Motor neuron (in vitro differentiated cells): ENCODE results near the gene CPSF7. TPM values are rescaled to one million over a fixed set of nuclear protein-coding genes. Genes with fewer than 3 reads are reported as not detected.
A peak's percentile ranks its signal among the peaks of the same experiment; 100 is the strongest.

Experiments
- ATAC-seq, 8 experiments: fragments of 200-7000 bp; cut with Tn5 transposase; replicated peaks in 6 of 8; 2 replicates each; pipeline ENCODE4 v1.8.0; 2021; ENCODE audit warnings: mild to moderate bottlenecking in 8 of 8, moderate library complexity in 8 of 8
- H3K27ac ChIP-seq, 2 donors: fragments of 250-450 bp; sonication (Bioruptor Pico); 2 replicates each; pipeline ENCODE4 v1.9.0; 2021; ENCODE audit warnings: antibody characterized with exemption in 2 of 2, mild to moderate bottlenecking in 2 of 2, moderate library complexity in 1 of 2
- H3K4me1 ChIP-seq, 2 donors: fragments of 250-450 bp; sonication (Bioruptor Pico); replicated peaks in 1 of 2; 2 replicates each; pipeline ENCODE4 v1.6.1; 2021; ENCODE audit warnings: antibody characterized with exemption in 2 of 2, mild to moderate bottlenecking in 2 of 2, moderate library complexity in 1 of 2
- H3K4me3 ChIP-seq, 5 donors: fragments of 250-450 bp; sonication (Bioruptor Pico); 2 replicates each; pipeline ENCODE4 v1.9.0; 2021; ENCODE audit warnings: antibody characterized with exemption in 5 of 5, mild to moderate bottlenecking in 5 of 5, moderate library complexity in 4 of 5
- WGBS, 10 experiments: fragments of 450-650 bp; shearing (Covaris generic); methylation state at CpG; one replicate each; pipeline ENCODE4 v1.0.0; 2022; 5-methylcytosine and 5-hydroxymethylcytosine counted together
- in situ Hi-C, 9 experiments: fragments of 400-800 bp; cut with MboI; loops; one replicate each; pipeline ENCODE4 v1.15.0; 2021; ENCODE audit warnings: low sequenced_read_pairs in 9 of 9, low pct_unique_long_range_greater_than_20kb in 2 of 9; ENCODE audit not compliant: unreplicated experiment in 9 of 9
- total RNA-seq, 8 experiments: library from RNA; unstranded; fragments of 300-600 nt; gene quantifications; 2 replicates each; pipeline versions ENCODE4 v1.2.3 to v1.2.4, GENCODE V29; 2022

CPSF7 gene
- total RNA-seq, 8 experiments from 2014 or later, result 22.9 to 88.3 (median 49.2) TPM

DNA sequence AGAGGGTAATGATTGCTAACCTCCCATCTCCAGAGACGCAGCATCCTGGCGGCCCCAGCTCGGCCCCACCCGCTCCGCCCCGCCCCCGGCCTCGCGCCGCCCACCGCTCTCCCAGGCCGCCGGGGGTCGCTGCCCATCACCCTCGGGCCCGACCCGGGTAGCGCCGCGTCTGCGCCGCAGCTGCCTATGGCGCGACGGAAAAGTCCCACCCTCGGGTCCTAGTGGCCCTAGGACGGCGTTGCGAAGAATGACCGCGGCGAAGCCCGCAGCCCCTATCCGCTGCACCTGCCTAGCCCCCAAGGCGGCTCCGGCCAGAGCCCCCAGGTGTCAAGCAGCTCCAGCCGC, 457 bp downstream of the CPSF7 start:
- H3K4me3 ChIP-seq, result peak overlapping the region; percentile 78 to 96 (median 85)
- peaks cover 14% of the 10 kb centered on the region in 2 donors for H3K4me1 ChIP-seq
- in situ Hi-C loops, result no loop called here
- H3K27ac ChIP-seq, result peak overlapping the region; percentile 98 to 99
- 0% methylated on average over 5 to 8 of the region's 37 CpGs; no CpG with 5 or more reads in 8 of the 10 experiments for WGBS, 10 experiments
- ATAC-seq, result peak; percentile 67 to 86 (median 80)

DNA sequence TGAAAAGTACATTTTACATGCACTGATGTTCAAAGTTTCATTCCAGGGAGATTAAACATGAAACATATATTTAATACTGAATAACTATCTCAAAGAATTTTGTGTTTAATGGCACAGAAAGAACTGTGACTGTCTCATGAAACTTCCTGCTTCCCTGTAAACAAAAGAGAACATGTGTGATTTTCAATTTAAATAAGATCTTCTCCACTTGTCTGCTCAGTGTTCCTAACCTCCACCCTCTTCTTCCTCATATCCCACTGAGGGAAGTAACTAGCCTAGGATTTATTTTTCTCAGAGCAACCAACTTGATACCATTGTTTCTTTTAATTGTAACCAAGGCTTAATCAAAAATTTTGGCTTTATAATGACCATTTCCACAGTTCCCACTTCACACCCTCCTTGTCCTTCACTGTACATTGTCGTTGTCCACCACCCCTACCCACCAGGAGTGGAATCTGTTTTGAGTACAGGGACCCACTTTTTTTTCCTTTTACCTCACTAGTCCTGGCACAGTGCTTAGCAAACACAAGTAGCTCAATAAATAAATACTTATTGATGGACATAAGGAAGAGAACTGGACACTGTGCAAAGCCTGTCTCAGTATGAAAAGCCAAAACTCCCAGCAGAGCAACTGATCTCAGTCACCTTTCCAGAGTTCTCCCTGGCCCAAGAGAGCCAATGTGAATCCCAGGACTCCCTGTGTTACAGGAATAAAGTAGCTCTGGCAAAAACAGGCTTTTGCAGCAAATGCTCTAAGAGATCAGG, 4.2 kb downstream of the CPSF7 start:
- H3K4me3 ChIP-seq, result no peak overlapping the region
- in situ Hi-C loops, result no loop called here
- H3K4me1 ChIP-seq, result peaks cover 5 to 6% of the 10 kb centered on the region in 2 donors
- 89 to 100% (median 100%) methylated on average over 1 of the region's 1 CpG; no CpG with 5 or more reads in 3 of the 10 experiments for WGBS, 10 experiments
- H3K27ac ChIP-seq, result no peak overlapping the region
- ATAC-seq, result no peak

DNA sequence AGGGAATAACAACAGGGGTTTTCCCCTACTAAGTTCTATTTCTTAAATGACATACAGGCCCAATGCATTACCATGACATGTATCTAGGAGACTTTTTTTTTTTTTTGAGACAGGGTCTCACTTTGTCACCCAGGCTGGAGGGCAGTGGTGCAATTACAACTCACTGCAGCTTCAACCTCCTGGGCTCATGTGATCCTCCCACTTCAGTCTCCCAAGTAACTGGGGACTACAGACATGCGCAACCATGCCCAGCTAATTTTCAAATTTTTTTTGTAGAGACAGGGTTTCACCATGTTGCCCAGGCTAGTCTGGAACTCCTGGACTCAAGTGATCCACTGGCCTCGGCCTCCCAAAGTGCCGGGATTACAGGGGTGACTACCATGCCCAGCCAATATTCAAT, 7.5 kb downstream of the CPSF7 start:
- no peak overlapping the region for H3K27ac ChIP-seq
- H3K4me3 ChIP-seq, result no peak overlapping the region
- H3K4me1 ChIP-seq, result no peaks in the 10 kb centered on the region
- in situ Hi-C loops, result no loop called here
- WGBS, 10 experiments, result 75 to 100% (median 100%) methylated on average over 1 to 3 of the region's 3 CpGs; no CpG with 5 or more reads in 5 of the 10 experiments
- ATAC-seq, result peak in 3 of 8 experiments; percentile 34 to 42 (median 39)

DNA sequence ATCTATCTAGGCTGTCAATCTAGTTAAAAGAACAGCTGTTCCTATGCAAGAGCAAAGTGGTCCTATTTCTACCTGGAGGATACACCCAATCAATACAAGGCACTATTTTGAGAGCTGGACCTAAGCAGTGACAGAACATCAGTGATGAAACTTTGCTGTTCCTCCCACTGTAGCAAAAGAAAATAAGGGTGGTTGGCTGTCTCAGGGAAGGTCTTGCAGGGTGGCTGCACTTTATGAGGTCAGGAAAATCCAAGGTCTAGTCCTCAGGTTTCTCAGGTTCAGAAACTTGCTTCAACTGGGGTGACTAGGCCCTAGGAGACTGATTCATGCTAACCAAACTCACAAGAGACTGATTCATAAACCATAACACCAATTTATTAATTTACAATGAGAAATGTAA, 11.6 kb downstream of the CPSF7 start:
- no peaks in the 10 kb centered on the region for H3K4me1 ChIP-seq
- in situ Hi-C loops, result no loop called here
- ATAC-seq, result no peak
- H3K27ac ChIP-seq, result no peak overlapping the region
- H3K4me3 ChIP-seq, result no peak overlapping the region

DNA sequence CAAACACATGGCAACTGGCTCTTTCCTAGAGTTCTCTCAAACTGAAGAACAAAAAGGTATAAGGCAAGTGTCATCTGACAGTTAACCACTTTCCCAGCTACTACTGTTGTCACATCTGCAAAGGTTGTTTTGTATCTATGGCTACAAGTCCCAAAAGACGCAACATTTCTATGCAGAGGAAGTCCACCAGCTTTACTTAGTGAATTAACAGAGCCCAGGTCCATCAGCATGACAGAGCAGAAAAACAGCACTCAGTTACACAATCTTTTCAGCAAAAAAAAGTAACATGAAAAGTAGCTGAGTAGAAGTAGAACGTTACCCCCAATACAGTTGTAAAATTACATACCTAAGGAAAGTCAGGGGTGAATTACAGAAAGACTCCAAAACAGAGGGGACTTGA, 12.1 kb downstream of the CPSF7 start:
- Histone ChIP-seq H3K27ac (no peak overlapping the region), H3K4me3 (no peak overlapping the region), H3K4me1 (no peaks in the 10 kb centered on the region)
- in situ Hi-C loops, result no loop called here
- ATAC-seq, result peak in 4 of 8 experiments; percentile 33 to 81 (median 54)
- WGBS, 10 experiments, result 32 to 100% (median 80%) methylated on average over 1 to 2 of the region's 2 CpGs; no CpG with 5 or more reads in 3 of the 10 experiments

DNA sequence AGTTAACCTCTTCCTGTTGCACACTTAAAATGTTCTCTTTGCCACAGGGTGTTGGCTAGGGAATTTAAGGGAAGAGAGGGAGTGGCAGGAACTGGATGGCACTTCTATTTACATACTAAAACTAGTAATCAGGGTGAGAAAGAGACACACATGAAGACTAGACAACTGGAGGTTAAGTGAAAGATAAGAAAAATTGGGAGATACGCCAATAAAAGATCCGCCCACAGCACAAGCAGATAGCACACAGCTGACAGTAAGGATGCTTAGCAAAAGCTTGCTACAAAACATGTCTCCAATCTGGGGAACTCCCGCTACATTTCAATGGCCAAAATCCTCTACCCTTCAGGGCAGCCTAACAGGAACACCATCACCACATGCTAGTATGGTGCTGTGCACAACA, 12.8 kb downstream of the CPSF7 start:
- Histone ChIP-seq H3K4me3 (no peak overlapping the region), H3K4me1 (no peaks in the 10 kb centered on the region), H3K27ac (no peak overlapping the region)
- 88 to 100% (median 100%) methylated on average over 1 to 3 of the region's 3 CpGs; no CpG with 5 or more reads in 5 of the 10 experiments for WGBS, 10 experiments
- ATAC-seq, result peak in 2 of 8 experiments; percentile 28 to 36
- in situ Hi-C loops, result no loop called here

DNA sequence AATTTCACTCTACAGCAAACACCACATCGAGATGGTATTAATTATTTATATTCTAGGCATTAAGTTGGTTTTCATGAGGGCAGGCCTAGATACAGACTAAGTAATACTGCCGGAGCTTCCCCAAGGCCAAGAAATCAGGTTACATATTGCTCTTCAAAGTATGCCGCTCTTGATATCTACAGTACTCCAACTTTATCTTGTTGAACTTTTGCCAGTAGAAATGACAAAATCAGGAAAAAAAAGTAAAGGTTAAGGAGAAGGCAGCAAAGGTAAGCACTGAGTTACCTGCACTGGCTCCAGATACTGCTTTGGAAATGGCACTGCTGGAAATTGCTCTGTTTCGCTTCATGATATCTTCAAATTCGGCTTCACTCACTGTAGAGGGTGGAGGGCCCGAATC, 14.4 kb downstream of the CPSF7 start:
- 93 to 100% (median 100%) methylated on average over 1 to 5 of the region's 6 CpGs; no CpG with 5 or more reads in 2 of the 10 experiments for WGBS, 10 experiments
- Histone ChIP-seq H3K27ac (no peak overlapping the region), H3K4me1 (no peaks in the 10 kb centered on the region), H3K4me3 (no peak overlapping the region)
- in situ Hi-C loops, result no loop called here
- no peak for ATAC-seq

DNA sequence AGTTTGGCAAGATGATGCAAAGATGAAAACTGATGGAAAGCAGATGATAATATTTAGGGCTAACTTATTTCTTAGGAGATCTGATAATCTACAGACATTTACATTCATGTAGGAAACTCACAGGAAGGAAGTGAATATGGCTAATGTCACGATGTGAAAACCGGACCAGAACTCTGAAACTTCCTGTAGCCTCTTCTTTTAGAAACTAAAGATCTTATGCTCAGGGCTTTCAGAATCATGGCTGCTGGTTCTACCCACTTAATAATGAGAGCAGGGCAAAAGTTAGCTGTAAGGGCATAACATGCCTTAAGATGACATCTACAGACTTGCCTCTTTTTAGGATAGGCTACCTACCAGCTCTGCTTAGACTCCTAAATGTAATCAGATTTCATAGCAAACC, 15.2 kb downstream of the CPSF7 start:
- 80 to 100% (median 95%) methylated on average over 1 to 2 of the region's 2 CpGs; no CpG with 5 or more reads in 3 of the 10 experiments for WGBS, 10 experiments
- no peaks in the 10 kb centered on the region for H3K4me1 ChIP-seq
- no peak overlapping the region for H3K27ac ChIP-seq
- ATAC-seq, result no peak
- in situ Hi-C loops, result no loop called here
- no peak overlapping the region for H3K4me3 ChIP-seq

DNA sequence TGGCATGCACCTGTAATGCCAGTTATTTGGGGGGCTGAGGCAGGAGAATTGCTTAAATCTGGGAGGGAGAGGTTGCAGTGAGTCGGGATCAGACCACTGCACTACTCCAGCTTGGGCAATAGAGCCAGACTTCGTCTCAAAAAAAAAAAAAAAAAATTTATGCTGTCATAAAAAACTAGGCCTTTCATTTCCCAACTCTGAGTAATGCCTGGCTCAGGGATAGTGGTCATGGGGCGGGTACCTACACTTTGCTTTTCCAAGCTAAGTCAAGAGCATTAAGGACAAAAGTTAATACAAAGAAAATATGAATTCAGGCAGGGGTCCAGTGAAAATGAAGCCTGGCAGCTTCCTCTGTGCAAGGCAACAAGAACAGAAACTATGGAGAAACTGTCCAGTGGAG, 16.3 kb downstream of the CPSF7 start:
- no peaks in the 10 kb centered on the region for H3K4me1 ChIP-seq
- ATAC-seq, result no peak
- H3K4me3 ChIP-seq, result no peak overlapping the region
- no peak overlapping the region for H3K27ac ChIP-seq
- in situ Hi-C loops, result no loop called here
- 13 to 100% (median 86%) methylated on average over 1 to 3 of the region's 3 CpGs; no CpG with 5 or more reads in 1 of the 10 experiments for WGBS, 10 experiments

DNA sequence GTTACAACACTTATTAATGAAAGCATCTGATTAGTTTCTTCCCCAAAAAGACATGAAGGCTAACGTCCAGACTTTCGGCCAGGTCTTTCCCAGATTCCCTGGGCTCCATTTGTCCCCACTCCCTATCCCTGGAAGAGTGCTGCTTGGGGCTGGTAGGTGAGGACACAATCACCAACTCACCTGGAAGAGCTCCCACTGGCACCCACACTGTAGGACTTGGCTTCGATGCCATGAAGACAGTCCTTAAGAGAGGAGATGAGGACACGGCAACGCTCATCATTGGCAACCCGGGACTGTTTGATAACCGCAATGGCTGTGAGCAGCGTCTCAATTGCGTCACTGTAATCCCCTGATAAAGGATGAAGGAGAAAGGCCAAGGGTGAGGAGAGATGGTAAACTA, 18.2 kb downstream of the CPSF7 start:
- no peaks in the 10 kb centered on the region for H3K4me1 ChIP-seq
- in situ Hi-C loops, result no loop called here
- ATAC-seq, result no peak
- WGBS, 10 experiments, result 60 to 100% (median 83%) methylated on average over 1 to 9 of the region's 9 CpGs; no CpG with 5 or more reads in 1 of the 10 experiments
- no peak overlapping the region for H3K4me3 ChIP-seq
- no peak overlapping the region for H3K27ac ChIP-seq

DNA sequence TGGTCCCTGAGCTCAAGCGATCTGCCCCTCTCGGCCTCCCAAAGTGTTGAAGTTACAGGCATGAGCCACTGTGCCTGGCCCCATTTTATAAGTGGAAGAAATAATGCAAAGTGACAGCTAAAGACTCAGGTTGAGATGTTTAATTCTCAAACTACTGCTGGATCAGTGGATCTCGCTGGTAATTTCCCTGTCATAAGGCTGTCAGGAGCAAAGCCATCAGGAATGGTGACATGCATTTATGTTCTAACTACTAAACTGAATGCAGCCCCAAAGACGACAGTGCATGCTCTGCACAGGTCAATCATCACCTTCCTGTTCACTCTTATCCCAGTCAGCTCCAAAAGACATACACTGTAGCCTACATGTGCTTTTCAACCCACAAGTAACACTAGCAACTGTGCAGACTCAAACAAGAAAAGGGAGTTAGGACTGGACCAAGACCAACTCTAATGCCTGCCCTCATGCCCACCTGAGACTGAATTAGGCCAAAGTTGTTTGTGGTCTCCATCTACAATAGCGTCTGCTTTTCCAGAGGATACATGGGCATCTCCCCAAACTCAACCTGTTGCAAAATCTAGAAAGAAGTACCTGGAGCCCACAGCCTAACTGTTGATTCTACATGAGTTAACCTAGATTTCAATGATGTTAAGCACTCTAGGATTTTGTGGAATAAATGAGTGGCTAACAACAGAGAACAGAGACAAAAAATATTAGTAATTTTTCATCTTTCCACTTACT, 22.6 kb downstream of the CPSF7 start:
- H3K4me1 ChIP-seq, result no peaks in the 10 kb centered on the region
- ATAC-seq, result no peak
- no peak overlapping the region for H3K27ac ChIP-seq
- in situ Hi-C loops, result no loop called here
- WGBS, 10 experiments, result 50 to 100% (median 90%) methylated on average over 1 to 4 of the region's 5 CpGs; no CpG with 5 or more reads in 1 of the 10 experiments
- H3K4me3 ChIP-seq, result no peak overlapping the region

DNA sequence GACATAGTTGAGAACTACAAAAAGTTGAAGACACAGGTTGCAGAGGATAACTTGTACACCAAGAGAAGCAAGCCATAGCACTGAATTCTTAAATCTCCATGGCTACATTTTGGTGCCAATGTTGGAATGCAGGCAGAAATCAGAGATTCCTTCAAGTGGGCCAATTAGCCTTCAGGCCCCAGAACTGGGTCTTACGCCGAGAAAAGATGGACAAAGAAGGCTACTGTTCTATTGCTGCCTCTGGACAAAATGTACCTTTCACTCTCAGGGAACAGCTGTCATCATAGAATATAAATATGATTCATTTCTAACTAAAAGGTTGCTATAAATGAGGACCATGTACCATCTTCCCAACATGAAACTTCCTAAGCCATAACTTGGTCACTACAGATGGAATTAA, 23.7 kb downstream of the CPSF7 start:
- in situ Hi-C loops, result no loop called here
- H3K4me3 ChIP-seq, result no peak overlapping the region
- no peak overlapping the region for H3K27ac ChIP-seq
- no peaks in the 10 kb centered on the region for H3K4me1 ChIP-seq
- 83 to 100% (median 98%) methylated on average over 2 of the region's 2 CpGs; no CpG with 5 or more reads in 4 of the 10 experiments for WGBS, 10 experiments
- ATAC-seq, result no peak

DNA sequence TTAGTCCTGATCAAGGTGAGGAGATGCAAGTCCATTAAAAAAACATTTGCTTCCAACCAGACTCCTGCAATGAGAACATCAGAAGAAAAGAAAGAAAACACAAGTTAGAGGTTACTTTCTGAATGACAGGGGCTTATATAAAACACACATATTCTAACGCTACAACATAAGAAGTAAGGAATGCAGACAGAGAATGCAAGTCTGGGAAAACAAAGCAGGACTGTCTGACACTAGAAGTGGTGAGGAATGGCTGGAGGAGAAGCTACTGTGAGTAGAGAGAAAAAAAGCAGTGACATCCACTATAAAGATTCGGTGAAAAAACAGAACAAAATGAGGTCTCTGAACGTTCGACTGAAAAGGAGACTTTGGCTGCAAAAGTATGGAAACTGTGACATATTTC, 25.1 kb downstream of the CPSF7 start:
- 80 to 100% (median 95%) methylated on average over 1 to 4 of the region's 4 CpGs for WGBS, 10 experiments
- no peak overlapping the region for H3K27ac ChIP-seq
- H3K4me1 ChIP-seq, result no peaks in the 10 kb centered on the region
- in situ Hi-C loops, result no loop called here
- ATAC-seq, result peak in 1 of 8 experiments; percentile 41
- H3K4me3 ChIP-seq, result no peak overlapping the region
